HG03064 (cell line): ENCODE data around the gene EDN2.

Experiments used
- ATAC-seq: cut with Tn5 transposase; IDR thresholded peaks from one replicate; pipeline ENCODE4 v1.9.1; 2021; ENCODE audit warnings: low read depth; ENCODE audit not compliant: unreplicated experiment

The EDN2 gene

DNA sequence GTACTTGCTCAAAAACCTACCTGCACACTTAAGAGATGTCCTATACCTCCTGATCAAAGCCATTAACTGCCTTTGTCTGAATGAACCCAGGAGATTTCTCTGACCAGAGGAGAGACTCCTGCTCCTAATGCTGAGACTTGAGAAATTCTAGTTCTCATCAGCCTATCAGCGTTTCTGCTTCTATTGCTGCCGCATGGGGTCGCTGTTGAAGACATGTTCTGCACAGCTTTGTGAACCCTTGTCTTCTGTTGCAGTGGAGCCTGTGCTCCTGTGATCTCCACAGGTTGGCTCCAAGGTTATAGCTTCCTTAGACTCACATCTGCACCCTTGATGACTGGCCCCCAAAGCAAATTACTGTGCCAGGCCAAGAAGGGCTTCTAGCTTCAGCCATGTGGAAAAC is 40.2 kb downstream of the EDN2 start:
- no peak for ATAC-seq

DNA sequence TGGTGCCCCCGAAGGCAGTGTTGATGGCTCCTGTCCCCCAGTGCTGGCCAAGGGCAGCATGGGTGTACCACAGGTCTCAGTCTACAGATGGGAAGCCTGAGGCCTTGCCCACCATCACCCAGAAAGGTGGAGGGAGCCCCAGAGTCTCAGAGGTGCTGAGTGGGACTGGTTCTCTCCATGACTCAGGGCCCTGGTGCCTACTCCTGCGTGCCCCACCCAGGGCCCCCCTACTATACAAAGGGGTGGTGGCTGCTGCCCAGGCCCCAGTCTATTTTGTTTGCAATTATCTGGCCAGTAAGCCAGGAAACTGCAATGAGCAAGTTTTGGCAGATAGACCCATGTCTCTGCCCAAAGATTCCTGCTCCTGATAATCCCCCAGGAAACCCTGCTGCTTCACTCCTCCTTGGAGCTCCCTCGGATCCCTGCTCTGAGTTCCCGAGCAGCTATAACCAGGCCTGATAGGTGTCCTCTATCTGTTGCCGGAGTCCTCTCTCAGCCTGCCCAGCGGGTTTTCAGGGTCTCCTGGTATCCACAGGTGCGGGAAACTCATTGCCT is 41.7 kb downstream of the EDN2 start:
- ATAC-seq = no peak

GRCh38 chr1:41440321-41441085 is 44.0 kb downstream of the EDN2 start:
- no peak for ATAC-seq

DNA sequence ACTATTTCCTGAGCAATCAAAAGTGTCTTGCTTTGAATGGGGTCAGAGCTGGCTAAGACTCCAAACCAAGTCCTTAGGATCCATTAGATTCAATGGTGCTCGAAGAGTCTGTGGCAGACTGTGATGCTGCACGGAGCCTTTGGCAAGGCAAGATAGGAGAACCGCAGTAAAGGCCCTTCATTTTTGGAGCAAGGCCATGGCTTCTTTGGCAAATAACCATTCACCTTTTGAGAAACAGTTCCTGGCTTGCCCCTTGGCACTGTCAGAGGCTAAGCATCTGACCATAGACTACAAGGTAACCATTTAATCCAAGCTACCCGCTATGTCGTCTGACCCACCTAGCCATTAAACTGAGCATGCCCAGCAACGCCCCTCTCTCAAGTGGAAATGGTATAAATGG is 45.2 kb downstream of the EDN2 start:
- ATAC-seq = no peak

GRCh38 chr1:41438711-41439110 is 45.8 kb downstream of the EDN2 start:
- ATAC-seq = no peak

- no peak for ATAC-seq
These were observed 47.5 kb downstream of the EDN2 start for GRCh38 chr1:41437011-41437355.

- no peak for ATAC-seq
These were observed 48.0 kb downstream of the EDN2 start for GRCh38 chr1:41436281-41437010.

DNA sequence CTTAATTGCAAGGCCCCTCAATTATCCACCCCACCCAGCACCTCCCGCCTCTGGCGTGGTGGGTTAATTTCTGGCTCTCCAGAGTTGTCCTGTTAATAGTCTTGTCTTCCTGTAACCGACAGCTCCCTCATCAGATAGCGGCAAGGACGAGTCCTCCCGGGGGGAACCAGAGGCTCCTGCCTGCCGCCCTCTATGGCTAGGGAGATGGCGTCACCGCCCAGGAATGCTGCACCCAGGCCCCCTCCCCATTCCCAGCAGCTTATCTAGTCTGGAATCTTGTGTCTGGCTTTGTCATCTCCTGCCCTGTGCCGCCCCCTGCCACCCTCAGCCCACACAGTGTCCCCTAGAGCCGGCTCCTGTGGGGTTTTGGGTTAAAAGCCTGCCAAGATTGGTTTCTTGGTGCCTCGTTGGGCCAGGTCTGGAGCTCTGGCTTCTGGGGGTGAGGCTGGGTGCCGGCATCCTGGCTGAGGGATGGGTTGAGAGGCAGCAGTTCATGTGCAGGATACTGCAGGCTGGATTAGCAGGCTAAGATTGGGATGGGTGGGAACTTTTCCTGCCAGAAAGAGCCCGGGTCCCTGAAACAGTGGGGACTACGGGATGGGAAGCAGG is 48.8 kb downstream of the EDN2 start:
- no peak for ATAC-seq

- no peak for ATAC-seq
These were observed 49.6 kb downstream of the EDN2 start for GRCh38 chr1:41434748-41435449.

GRCh38 chr1:41434306-41434705 is 50.2 kb downstream of the EDN2 start:
- ATAC-seq = no peak

DNA sequence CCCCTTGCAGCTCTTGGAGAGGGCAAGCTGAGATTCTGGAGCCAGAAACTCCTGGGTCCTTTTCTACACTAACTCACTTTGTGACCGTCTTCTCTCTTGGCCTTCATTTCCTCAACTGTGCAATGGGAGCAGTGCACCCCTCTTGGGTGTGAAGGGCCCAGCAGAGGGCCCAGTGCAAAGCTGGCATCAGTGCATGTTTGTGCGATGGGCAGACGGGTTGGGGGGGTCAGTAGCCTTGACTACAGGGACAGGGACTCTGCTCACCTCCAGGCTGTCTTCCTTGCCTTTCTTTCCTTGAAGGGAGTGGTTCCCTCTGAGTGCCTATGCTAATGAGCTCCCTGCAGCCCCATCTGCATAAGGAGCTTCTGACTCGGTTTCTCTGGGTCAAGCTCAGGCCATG is 51.0 kb downstream of the EDN2 start:
- ATAC-seq = no peak

GRCh38 chr1:41432481-41433280 is 51.8 kb downstream of the EDN2 start:
- ATAC-seq = no peak

GRCh38 chr1:41431490-41432350 is 52.8 kb downstream of the EDN2 start:
- ATAC-seq = no peak

- no peak for ATAC-seq
These were observed 53.9 kb downstream of the EDN2 start for GRCh38 chr1:41430582-41430981.

- no peak for ATAC-seq
These were observed 54.4 kb downstream of the EDN2 start for GRCh38 chr1:41430069-41430468.

GRCh38 chr1:41429641-41430035 is 54.8 kb downstream of the EDN2 start:
- no peak for ATAC-seq
